BJ (cell line): Measurements from ENCODE around the gene EFCAB8. TPM values are rescaled to one million over a fixed set of nuclear protein-coding genes. Genes with fewer than 3 reads are reported as not detected.

Experiments used
- CTCF ChIA-PET: fragments of 350-600 bp; formaldehyde crosslinking; extraction: SDS; loops from one replicate; lab custom pipeline; 2021; ENCODE audit warnings: antibody characterized with exemption, inconsistent platforms; lab: Yijun Ruan, JAX
- POLR2A ChIA-PET: fragments of 300-600 bp; sonication (Branson Sonifier 250); formaldehyde crosslinking; extraction: SDS; loops from one replicate; lab custom pipeline; 2021; ENCODE audit warnings: antibody characterized with exemption; lab: Charles Lee
- DNase-seq: peaks from one replicate; pipeline ENCODE4 v3.0.0-alpha.2; 2011; ENCODE audit warnings: low read depth
- H3K27me3 ChIP-seq: 2 replicates; pipeline ENCODE4 v1.6.0; 2011; ENCODE audit warnings: low read length; ENCODE audit not compliant: control insufficient read depth, insufficient read depth
- H3K36me3 ChIP-seq: 2 replicates; pipeline ENCODE4 v1.5.1; 2011; ENCODE audit warnings: low read length; ENCODE audit not compliant: control insufficient read depth, insufficient read depth
- H3K4me3 ChIP-seq: 2 replicates; pipeline ENCODE4 v1.5.1; 2011; ENCODE audit warnings: low read depth, mild to moderate bottlenecking, control low read depth, low read length
- polyA plus RNA-seq: library from polyadenylated mRNA; depleted of rRNA; stranded (reverse); fragments of >200 nt; gene quantifications from 2 replicates; pipeline ENCODE4 v1.2.3, GENCODE V29; 2011
- TF ChIP-seq, protein P1 (sequence below): IDR thresholded peaks from 2 replicates; pipeline ENCODE4 v1.5.1; 2011; ENCODE audit warnings: low read depth, mild to moderate bottlenecking, control low read depth, inconsistent platforms, low read length, moderate library complexity; ENCODE audit not compliant: insufficient read depth

The EFCAB8 gene
- polyA plus RNA-seq, 1 experiment, result not detected

DNA sequence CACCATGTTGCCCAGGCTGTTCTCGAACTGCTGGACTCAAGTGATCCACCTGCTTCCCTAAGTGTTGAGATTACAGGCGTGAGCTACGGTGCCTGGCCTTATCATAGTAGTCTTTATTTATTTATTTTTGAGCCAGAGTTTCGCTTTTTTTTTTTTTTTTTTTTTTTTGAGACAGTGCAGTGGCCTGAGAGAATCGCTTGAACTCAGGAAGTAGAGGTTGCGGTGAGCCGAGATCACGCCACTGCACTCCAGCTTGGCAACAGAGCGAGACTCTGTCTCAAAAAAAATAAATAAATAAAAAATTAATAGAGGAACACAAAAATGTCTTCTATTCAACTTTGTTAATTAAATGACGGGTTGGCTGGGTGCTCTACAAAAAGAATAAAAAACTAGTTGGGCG, 26.1 kb upstream of the EFCAB8 start:
- TF ChIP-seq, protein P1, sequence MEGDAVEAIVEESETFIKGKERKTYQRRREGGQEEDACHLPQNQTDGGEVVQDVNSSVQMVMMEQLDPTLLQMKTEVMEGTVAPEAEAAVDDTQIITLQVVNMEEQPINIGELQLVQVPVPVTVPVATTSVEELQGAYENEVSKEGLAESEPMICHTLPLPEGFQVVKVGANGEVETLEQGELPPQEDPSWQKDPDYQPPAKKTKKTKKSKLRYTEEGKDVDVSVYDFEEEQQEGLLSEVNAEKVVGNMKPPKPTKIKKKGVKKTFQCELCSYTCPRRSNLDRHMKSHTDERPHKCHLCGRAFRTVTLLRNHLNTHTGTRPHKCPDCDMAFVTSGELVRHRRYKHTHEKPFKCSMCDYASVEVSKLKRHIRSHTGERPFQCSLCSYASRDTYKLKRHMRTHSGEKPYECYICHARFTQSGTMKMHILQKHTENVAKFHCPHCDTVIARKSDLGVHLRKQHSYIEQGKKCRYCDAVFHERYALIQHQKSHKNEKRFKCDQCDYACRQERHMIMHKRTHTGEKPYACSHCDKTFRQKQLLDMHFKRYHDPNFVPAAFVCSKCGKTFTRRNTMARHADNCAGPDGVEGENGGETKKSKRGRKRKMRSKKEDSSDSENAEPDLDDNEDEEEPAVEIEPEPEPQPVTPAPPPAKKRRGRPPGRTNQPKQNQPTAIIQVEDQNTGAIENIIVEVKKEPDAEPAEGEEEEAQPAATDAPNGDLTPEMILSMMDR, result no peak
- no peak for DNase-seq
- POLR2A ChIA-PET, result no interaction called here
- no peaks in the 10 kb centered on the region for H3K27me3 ChIP-seq
- CTCF ChIA-PET, result no interaction called here
- H3K4me3 ChIP-seq, result no peak overlapping the region
- H3K36me3 ChIP-seq, result peaks cover 14% of the 10 kb centered on the region

DNA sequence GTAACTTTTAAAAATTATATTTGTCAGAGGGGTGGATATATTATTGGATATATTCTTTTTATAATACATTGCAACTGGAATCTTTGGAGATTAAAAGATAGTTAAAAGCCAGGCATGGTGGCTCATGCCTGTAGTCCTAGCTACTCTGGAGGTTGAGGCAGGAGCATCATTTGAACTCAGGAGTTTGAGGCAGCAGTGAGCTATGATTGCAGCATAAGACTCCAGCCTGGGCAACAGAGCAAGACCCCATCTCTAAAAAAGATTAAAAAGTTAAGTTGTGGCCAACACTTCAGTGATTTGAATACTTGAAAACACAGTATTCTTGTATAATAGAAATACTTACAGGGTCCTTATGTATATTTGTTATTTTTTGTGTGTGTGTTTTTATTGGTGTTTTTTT, 23.8 kb upstream of the EFCAB8 start:
- peaks cover 20% of the 10 kb centered on the region for H3K36me3 ChIP-seq
- DNase-seq, result no peak
- TF ChIP-seq, protein P1, result no peak

DNA sequence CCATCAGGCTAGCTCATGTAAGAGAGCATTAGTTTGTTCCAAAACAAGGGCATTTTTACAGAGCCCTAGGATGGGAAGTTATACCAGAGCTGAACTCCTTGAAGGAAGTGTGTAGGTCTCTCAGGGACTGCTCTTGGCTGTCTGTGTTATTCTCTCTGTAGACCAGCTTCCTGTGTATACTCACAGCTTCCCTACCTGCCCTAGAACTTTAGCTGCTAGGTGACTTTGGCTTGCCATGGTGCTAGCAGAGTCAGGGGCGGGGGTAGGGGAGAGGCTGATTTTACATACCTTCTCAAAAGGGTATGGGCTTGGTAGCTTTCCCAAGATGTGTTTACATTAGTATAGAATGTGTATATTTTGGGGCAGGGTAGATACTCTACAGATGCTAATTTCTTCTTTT, 21.6 kb upstream of the EFCAB8 start:
- Histone ChIP-seq H3K27me3 (no peaks in the 10 kb centered on the region), H3K4me3 (no peak overlapping the region), H3K36me3 (peaks cover 24% of the 10 kb centered on the region)
- ChIA-PET POLR2A (no interaction called here), CTCF (interaction anchor here (1.4 kb wide), 1 partner anchor 47 kb away, joined by 5 read pairs; no protein-coding TSS in a partner anchor)
- TF ChIP-seq, protein P1, result no peak
- DNase-seq, result no peak

More for the DNA sequence above, 23.8 kb upstream of the EFCAB8 start:
- no peaks in the 10 kb centered on the region for H3K27me3 ChIP-seq
- CTCF ChIA-PET, result no interaction called here
- POLR2A ChIA-PET, result no interaction called here
- no peak overlapping the region for H3K4me3 ChIP-seq

DNA sequence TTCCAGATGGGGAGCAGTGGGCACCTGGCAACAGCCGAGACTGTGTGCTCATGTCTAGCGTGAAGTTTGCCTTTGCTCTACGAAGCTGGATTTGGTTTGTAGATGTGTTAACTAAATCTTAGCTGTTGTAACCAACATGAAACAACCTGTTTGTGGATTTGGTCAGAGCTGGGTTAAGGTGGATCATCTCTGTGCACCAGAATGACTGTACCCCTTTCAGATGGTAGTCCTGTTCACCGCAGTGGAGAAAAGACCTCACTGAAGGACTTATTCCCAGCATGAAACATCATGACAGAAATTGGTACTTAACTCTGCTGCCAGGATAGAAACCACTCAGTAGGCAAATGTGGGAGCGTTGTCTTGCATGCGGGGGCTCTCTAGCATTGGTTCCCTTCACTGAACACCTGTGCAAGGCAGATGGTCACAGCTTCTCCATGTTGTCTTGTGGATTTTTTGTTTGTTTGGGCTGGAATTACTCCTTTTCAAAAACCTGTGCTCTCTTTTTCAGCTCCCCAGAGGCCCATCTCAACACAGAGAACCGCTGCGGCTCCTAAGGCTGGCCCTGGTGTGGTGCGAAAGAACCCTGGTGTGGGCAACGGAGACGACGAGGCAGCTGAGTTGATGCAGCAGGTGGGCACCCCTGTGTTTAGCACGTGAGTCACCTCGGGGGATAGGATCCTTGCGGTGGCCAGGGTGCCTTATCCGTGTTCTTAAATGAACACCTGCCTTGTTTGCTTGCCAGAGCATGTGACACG, 19.3 kb upstream of the EFCAB8 start:
- POLR2A ChIA-PET, result no interaction called here
- Histone ChIP-seq H3K36me3 (peaks cover 26% of the 10 kb centered on the region), H3K4me3 (no peak overlapping the region), H3K27me3 (no peaks in the 10 kb centered on the region)
- CTCF ChIA-PET, result no interaction called here
- TF ChIP-seq, protein P1, result no peak
- no peak for DNase-seq

DNA sequence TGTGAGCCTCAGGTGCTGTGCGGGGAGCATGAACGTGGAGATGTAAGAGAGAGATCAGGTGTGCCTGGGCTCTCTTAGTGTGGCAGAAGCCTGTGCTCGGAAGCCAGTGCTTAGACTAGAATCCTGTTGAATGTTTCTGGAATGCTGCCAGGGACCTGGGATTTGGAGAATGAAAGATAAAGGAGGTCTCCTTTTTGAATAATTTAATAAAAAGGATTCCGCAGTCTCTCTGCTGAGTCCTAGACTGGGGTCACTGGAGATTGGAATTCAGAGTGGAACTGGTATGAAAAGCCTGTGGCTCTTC, 18.8 kb upstream of the EFCAB8 start:
- no peak overlapping the region for H3K4me3 ChIP-seq
- no peaks in the 10 kb centered on the region for H3K27me3 ChIP-seq
- no peak for DNase-seq
- peaks cover 29% of the 10 kb centered on the region for H3K36me3 ChIP-seq
- CTCF ChIA-PET, result no interaction called here
- TF ChIP-seq, protein P1, result no peak
- POLR2A ChIA-PET, result no interaction called here
